Activated gamma-delta T cell (primary cell): Measurements from ENCODE around the gene DCTN5.

Experiments
- DNase-seq: peaks from one replicate; lab custom pipeline; 2025; lab: John Stamatoyannopoulos, UW

DCTN5 gene

GRCh38 chr16:23663918-23664317 lies 22.7 kb downstream of the DCTN5 start:
- no peak for DNase-seq

DNA sequence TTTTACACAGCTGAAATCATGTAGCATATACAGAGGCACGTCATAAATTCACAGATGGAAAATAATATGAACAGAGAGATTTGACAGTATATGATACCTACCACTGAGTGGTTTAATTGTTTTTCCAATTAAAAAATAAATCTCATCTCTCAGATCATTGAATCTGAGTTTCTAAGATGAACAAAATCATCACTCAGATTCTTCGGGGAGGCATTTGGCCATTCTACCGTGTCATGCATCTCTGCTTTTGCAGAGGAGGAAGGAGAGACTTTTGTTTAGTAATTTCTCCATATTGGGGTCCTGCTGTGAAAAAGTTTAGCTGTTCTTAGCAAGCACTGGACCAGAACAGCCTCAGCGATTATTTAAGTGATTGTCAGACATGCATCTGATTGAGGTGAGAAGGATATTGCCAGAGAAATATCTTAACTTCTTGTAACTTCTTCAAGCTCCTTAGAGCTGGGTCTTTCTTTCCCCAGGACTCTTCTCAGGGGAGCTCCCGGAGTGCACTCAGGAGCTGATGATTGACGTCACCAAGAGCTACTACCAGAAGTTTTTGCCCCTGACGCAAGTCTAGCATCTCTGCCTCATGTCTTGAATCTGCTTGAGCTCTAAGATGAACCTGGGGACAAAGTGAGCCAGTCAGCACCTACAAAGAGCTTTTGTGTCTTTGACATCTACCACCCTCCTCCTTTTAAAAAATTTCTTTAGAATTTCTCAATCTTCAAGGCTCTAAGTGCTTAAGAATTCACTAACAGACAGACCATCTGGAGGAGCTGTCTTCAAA lies 25.5 kb downstream of the DCTN5 start:
- no peak for DNase-seq

DNA sequence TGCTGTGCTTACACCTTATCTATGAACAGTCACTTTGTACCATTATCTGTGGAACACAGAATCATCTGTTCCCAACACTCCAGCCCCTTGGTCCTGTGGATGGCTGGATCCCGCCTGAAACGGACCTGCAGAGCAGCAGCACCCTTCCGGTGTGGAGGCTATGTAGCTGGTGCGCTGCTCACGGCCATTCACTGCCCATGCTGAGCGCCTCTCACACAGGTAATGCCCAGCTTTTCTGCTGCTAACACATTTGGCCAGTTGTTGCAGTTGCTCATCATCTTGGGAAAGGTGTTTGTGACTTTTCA lies 26.0 kb downstream of the DCTN5 start:
- DNase-seq, result no peak

- no peak for DNase-seq
Observed at GRCh38 chr16:23668225-23668624, 27.0 kb downstream of the DCTN5 start.

DNA sequence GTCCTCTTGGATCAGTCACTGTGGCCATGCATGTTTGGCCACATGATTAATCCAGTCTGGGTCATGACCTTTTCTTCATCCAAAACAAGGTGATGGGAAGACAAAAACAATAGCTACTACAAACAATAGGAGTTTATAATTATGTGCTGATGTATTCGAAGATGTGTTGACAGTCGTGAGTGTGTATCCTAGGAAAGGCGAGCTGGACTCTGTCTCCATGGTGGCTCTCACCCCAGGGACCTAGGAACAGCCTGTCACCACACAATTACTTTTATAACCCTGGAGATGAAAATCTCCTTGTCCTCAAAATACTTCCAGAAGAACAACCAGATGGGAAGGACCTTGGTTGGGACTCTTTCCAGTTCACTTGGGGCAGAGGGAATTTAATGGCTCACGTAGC lies 27.6 kb downstream of the DCTN5 start:
- no peak for DNase-seq

GRCh38 chr16:23670137-23670776 lies 29.0 kb downstream of the DCTN5 start:
- DNase-seq, result no peak

DNA sequence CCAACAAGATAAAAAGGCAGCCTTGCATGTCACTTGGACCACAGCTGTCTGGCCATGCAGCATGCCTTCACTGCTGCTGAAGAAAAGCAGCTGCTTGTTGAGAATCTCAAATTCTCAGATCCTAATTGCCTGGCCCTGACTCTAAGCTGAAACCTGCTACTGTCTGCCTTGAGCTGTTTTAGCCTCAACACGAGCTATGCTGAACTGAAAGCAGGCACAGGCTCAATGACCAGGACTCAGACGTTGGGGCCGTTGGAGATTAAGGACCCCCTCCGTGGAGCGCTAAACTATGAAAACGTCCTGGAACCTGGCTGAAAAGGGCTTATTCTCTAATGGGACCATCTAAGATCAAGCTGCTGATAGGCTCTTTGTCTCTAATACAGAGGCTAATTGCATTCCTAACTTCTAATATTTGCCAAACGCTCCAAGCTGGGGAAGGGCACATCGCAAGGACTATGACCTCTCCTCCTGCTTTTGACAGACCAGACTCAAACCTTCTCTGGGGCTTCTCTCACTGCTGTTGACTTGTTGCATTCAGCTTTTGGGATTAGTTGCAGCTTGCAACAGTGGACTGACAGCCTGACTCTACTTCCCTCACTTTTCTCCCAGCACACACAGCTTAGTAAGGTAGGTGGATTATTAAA lies 32.8 kb downstream of the DCTN5 start:
- no peak for DNase-seq

DNA sequence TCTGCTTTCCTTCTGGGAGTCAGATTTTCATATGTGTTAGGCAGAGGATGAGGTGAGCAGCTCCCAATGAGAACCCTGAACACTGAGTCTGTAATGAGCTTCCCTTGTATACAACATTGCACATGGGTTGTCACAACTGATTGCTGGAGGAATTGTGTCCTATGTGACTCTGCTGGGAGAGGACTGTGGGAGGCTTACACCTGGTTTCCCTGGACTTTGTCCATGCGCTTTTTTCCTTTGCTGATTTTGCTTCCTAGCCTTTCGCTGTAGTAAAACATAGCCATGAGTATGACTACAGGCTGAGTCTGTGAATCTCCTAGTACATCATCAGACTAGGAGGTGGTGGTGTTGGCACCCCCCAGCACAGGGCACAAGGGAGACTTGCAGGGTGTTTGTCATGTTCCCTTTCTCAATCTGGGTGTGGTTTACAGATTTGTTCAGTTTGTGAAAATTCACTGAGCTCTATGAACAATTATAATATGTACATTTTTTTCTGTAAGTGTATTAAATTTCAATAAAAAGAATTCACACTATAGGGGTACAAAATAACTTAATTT lies 35.7 kb downstream of the DCTN5 start:
- no peak for DNase-seq

DNA sequence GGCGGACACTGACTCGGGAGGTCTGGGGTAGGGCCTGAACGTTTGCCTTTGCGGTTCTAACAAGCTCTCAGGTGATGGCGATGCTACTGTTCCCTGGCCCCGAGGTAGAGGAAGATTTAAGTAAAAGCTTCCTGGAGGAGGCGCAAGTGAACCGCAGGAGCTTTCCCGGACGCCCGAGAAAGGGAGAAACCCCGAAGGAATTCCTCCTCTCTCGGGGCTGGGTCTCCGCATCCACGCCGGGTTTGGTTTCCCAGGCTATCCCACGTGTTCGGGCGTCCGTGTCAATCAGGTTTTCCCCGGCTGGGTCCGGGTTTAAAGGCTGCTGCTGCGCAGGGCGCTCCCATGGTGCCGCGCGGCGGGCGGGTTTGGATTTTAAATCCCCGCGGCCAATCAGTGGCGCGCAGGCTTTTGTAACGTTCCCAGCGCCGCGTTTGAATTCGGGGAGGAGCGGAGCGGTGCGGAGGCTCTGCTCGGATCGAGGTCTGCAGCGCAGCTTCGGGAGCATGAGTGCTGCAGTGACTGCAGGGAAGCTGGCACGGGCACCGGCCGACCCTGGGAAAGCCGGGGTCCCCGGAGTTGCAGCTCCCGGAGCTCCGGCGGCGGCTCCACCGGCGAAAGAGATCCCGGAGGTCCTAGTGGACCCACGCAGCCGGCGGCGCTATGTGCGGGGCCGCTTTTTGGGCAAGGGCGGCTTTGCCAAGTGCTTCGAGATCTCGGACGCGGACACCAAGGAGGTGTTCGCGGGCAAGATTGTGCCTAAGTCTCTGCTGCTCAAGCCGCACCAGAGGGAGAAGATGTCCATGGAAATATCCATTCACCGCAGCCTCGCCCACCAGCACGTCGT lies 37.4 kb downstream of the DCTN5 start, which contains the start of gene PLK1:
PLK1 (plus strand) TSS at position 460 of the 844 bp plus-strand sequence; CDS start at position 504, 44 bp downstream.
- DNase-seq, result peak; percentile 38

DNA sequence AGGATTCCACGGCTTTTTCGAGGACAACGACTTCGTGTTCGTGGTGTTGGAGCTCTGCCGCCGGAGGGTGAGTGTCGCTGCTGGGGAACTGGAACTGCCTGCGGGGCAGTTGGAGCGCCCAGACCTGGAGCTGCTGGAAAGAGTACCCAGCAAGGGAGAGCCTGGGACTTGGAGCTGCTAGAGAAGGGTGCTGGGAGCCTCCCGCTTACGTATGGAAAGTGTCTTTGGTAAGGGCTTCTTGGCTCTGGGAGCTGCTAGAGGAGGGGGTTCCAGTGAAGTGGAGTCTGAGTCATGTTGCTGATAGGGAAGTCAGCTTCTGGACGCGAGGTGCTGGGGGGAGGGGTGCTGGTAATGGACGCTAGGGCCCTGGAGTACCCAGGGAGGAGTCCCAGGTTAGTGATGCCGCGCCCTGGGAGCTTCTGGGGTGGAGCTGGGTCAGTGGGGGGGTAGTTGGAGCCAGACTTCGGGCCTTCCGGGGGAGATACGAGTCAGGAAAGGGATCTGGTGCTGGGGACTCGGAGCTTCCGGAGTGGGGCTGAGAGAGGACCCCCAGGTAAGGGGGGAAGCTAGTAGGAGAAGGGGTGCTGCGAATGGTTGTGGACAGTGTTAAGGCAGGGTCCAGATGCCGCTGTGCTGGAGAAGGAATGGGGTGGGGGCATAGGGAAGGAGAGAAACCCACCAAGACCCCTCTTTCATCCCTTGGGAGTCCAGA lies 38.2 kb downstream of the DCTN5 start:
- DNase-seq, result no peak

GRCh38 chr16:23679986-23680336 lies 38.7 kb downstream of the DCTN5 start:
- DNase-seq, result no peak

DNA sequence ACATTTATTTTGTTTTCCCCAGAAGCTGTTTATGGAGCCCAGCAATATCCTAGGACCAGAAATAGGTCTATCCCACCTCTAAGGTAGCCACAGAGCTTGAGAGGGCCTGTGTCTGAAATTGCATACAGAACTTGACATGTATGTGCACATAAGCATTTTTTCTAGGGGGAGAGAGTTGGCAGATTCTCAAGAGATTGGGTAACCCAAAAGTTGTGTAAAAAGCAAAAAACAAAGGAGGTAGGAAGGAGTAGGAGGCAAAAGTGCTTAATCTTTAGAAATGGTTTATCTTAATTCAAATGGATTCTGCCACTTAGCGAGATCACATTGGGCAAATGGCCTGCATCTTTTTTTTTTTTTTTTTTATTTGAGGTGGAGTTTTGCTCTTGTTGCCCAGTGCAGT lies 40.9 kb downstream of the DCTN5 start:
- DNase-seq, result no peak

GRCh38 chr16:23683487-23683886 lies 42.2 kb downstream of the DCTN5 start:
- no peak for DNase-seq

GRCh38 chr16:23687034-23687808 lies 46.0 kb downstream of the DCTN5 start:
- no peak for DNase-seq

GRCh38 chr16:23689442-23690187 lies 48.3 kb downstream of the DCTN5 start:
- DNase-seq, result no peak

GRCh38 chr16:23690771-23691482 lies 49.7 kb downstream of the DCTN5 start:
- DNase-seq, result no peak

DNA sequence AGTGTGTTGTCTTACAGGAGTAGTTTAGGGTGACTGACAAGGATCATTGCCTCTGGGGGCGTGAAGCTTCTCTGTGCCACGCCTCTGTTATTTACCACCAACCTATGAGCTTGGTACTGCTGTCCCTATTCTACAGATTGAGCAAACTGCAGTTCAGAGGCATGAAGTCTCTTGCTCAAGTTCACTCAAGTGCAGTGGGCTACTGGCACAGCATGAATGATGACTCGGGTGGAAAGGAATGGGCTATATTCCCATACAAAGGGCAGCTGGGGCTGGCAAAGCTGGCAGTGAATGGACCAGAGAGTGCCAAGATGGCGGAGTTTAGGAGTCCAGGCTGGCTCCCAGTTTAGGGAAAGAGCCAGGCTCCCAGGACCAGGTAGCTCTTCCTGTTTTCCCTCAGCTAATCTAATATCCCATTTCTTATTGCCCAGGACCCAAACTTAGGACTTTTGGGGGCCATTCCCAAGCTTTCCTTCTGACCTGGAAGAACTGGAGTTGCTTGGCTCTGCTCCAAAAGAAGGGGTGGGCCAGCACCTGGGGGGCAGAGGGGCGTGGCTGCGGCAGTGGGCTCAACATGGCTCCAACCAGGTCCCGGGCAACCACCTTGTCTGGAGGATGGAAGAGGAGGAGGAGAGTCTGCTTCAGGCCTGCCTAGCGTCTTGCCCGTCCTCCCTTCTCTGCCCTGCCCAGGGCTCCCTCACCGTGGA lies 50.4 kb downstream of the DCTN5 start:
- no peak for DNase-seq

- DNase-seq, result no peak
Observed at GRCh38 chr16:23692190-23692837, 51.0 kb downstream of the DCTN5 start.
